Transverse colon (tissue), 4 donors: Measurements from ENCODE around the gene MCC. TPM values are rescaled to one million over a fixed set of nuclear protein-coding genes. Genes with fewer than 3 reads are reported as not detected.

Experiments used
- DNase-seq: peaks from one replicate; pipeline ENCODE4 v3.0.0-alpha.2; 2019
- H3K27ac ChIP-seq, 4 donors: fragments of 200-600 bp; sonication (generic); 2 replicates each; pipeline ENCODE4 v1.5.1; 2016 to 2018; ENCODE audit warnings: inconsistent platforms in 4 of 4
- H3K27me3 ChIP-seq: fragments of 200-600 bp; sonication (generic); 2 replicates; pipeline ENCODE4 v1.5.1; 2017; ENCODE audit warnings: inconsistent platforms
- H3K36me3 ChIP-seq, 4 donors: fragments of 200-600 bp; sonication (generic); 2 replicates each; pipeline ENCODE4 v1.5.1; 2017 to 2019; ENCODE audit warnings: inconsistent platforms in 4 of 4
- H3K4me1 ChIP-seq, 4 donors: fragments of 200-600 bp; sonication (generic); 2 replicates each; pipeline ENCODE4 v1.5.1; 2017 to 2020; ENCODE audit warnings: inconsistent platforms in 4 of 4
- H3K4me3 ChIP-seq, 4 donors: fragments of 200-600 bp; sonication (generic); 1 replicate in 1 of 4; 2 replicates in 3 of 4; pipeline versions ENCODE4 v1.5.1 to v1.6.1; 2017 to 2019; ENCODE audit warnings: inconsistent platforms in 4 of 4
- H3K9me3 ChIP-seq, 2 donors: fragments of 200-600 bp; sonication (generic); 2 replicates each; pipeline ENCODE4 v1.5.1; 2017 to 2019; ENCODE audit warnings: inconsistent platforms in 2 of 2
- EP300 ChIP-seq: sonication (generic); formaldehyde crosslinking; IDR thresholded peaks from one replicate; pipeline ENCODE4 v1.6.1; 2017; ENCODE audit warnings: antibody characterized with exemption, low read depth
- POLR2A ChIP-seq: fragments of 450-650 bp; IDR thresholded peaks from one replicate; pipeline ENCODE4 v1.6.1; 2016; ENCODE audit warnings: antibody characterized with exemption, mild to moderate bottlenecking, moderate library complexity
- POLR2AphosphoS5 ChIP-seq, 3 donors: sonication (generic); formaldehyde crosslinking; IDR thresholded peaks; one replicate each; pipeline ENCODE4 v1.6.1; 2016; ENCODE audit warnings: antibody characterized with exemption in 3 of 3
- WGBS, 2 donors: methylation state at CpG; one replicate each; pipeline ENCODE4 v1.1.5; 2018; ENCODE audit warnings: low coverage in 1 of 2; 5-methylcytosine and 5-hydroxymethylcytosine counted together
- in situ Hi-C, 4 donors: fragments of 200-750 bp; cut with MboI; loops; one replicate each; pipeline versions ENCODE4 v1.15.0 to v1.15.1; 2017; ENCODE audit warnings: low sequenced_read_pairs in 3 of 4, low pct_ligation_motif_present in 1 of 4, low pct_unique_long_range_greater_than_20kb in 1 of 4
- intact Hi-C: fragments of 100-400 bp; cut with DNase I; formaldehyde crosslinking; loops from one replicate; pipeline ENCODE4 v1.15.1; 2023; ENCODE audit warnings: low total_unique reads
- total RNA-seq, 4 donors: library from RNA; depleted of rRNA; stranded (reverse); fragments of >200 nt; gene quantifications; one replicate each; pipeline ENCODE4 v1.1.0, GENCODE V29; 2016
- TF ChIP-seq, protein P1 (sequence below), 5 experiments: fragments of 200-600 bp in 3 of 5; fragments of 450-650 bp in 2 of 5; sonication (generic) in 3 of 5; IDR thresholded peaks; 1 replicate in 2 of 5; 2 replicates in 3 of 5; pipeline ENCODE4 v1.5.1; 2016 to 2017; ENCODE audit warnings: antibody characterized with exemption in 5 of 5, inconsistent platforms in 3 of 5, mild to moderate bottlenecking in 2 of 5, moderate library complexity in 1 of 5

Gene MCC
- total RNA-seq, 4 donors from 2014 or later: 2.6 to 28.4 (median 16.4) TPM

DNA sequence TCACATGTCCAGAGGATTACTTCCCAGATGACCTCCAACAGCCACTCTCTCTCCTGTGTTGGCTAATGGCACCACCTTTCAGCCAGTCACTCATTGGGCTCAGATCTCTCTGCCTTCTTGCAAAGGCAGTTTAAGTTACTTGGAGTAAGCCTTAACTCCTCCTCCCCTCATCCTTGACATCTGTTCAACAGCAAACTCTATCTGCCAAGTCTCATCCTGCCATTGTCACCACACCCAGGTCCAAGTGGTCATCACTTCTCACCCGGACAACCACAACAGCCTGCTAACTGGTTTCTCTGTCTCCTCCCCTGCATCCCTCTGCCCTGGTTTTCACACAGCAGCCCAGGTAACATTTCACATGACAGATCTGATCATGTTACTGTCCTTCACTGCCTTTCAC is 453.2 kb downstream of the MCC start:
- Histone ChIP-seq H3K9me3 (no peaks in the 10 kb centered on the region), H3K4me3 (no peak overlapping the region), H3K27ac (no peak overlapping the region), H3K27me3 (no peaks in the 10 kb centered on the region), H3K36me3 (no peaks in the 10 kb centered on the region), H3K4me1 (no peaks in the 10 kb centered on the region)
- no peak for DNase-seq
- in situ Hi-C loops: no loop called here
- no peak for TF ChIP-seq POLR2AphosphoS5 (IDR thresholded peaks at IDR 0.05)
- TF ChIP-seq EP300: no peak
- TF ChIP-seq POLR2A: no peak
- TF ChIP-seq, protein P1, sequence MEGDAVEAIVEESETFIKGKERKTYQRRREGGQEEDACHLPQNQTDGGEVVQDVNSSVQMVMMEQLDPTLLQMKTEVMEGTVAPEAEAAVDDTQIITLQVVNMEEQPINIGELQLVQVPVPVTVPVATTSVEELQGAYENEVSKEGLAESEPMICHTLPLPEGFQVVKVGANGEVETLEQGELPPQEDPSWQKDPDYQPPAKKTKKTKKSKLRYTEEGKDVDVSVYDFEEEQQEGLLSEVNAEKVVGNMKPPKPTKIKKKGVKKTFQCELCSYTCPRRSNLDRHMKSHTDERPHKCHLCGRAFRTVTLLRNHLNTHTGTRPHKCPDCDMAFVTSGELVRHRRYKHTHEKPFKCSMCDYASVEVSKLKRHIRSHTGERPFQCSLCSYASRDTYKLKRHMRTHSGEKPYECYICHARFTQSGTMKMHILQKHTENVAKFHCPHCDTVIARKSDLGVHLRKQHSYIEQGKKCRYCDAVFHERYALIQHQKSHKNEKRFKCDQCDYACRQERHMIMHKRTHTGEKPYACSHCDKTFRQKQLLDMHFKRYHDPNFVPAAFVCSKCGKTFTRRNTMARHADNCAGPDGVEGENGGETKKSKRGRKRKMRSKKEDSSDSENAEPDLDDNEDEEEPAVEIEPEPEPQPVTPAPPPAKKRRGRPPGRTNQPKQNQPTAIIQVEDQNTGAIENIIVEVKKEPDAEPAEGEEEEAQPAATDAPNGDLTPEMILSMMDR (IDR thresholded peaks at IDR 0.05): no peak
- intact Hi-C loops: no loop called here
- WGBS, 2 donors: 77% methylated on average over 1 of the region's 1 CpG; no CpG with 5 or more reads in 1 of the 2 donors

DNA sequence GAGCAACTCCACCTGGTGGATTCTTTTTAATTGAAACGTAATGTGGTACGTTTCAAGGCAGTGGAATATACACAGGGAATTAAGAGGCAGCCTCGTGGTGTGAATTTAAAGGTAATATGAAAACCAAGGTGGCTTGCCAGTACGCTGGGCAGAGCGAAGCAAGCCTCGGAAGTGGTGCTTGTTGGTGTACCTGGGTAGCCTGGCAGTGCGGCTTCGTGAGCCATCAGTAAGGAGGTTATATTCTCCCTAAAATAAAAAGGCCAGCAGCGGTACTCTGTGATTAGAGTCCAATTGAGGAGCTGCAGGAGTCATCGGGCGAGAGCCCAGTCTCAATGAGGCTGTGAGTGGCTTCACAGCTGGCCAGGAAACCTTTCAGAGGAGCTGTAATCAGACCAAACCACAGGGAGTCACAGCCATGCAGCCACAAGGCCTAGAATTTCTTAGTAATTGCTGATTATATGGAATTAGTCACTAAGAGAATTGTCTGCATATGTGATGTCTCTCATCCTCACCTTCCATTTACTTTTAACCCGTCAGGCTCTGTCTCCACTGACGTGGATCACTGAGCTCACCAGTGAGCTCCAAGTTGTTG is 454.0 kb downstream of the MCC start:
- whole genome bisulfite sequencing, 2 donors: 78 to 88% methylated on average over 8 to 13 of the region's 13 CpGs
- no peak for DNase-seq

DNA sequence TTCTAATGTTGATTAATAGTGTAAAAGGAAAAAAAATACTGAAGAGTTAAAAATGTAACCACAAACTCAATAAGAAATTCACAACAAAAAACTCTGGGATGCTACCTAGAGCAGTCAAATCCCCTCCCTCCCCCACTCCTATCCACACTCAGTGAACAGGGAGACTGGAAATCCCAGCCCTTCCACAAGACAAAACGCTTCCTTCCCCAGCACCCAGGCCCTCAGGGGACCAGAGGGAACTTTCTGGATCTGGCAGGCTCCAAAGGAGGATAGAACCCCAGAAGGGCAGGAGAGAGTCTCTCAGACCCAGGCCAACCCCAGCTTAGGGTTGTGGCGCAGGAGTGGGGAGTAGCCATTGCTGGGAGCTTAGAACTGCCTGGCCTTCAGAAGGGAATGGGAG is 456.7 kb downstream of the MCC start:
- Histone ChIP-seq H3K27me3 (no peaks in the 10 kb centered on the region), H3K9me3 (no peaks in the 10 kb centered on the region), H3K4me3 (no peak overlapping the region), H3K27ac (no peak overlapping the region), H3K4me1 (no peaks in the 10 kb centered on the region), H3K36me3 (peaks cover 0 to 7% (median 0%) of the 10 kb centered on the region in 4 donors)
- in situ Hi-C loops (no loop called here), intact Hi-C loops (no loop called here)
- no peak for DNase-seq
- TF ChIP-seq POLR2A (no peak), POLR2AphosphoS5 (IDR thresholded peaks at IDR 0.05) (no peak), EP300 (no peak)
- TF ChIP-seq, protein P1 (IDR thresholded peaks at IDR 0.05): no peak
- WGBS, 2 donors: 80 to 89% methylated on average over 1 to 2 of the region's 2 CpGs

More for the DNA sequence above, 454.0 kb downstream of the MCC start:
- in situ Hi-C loops (no loop called here), intact Hi-C loops (no loop called here)
- H3K27me3 ChIP-seq: no peaks in the 10 kb centered on the region
- TF ChIP-seq EP300: no peak
- TF ChIP-seq, protein P1 (IDR thresholded peaks at IDR 0.05): no peak
- TF ChIP-seq POLR2A: no peak
- TF ChIP-seq POLR2AphosphoS5 (IDR thresholded peaks at IDR 0.05): no peak
- H3K36me3 ChIP-seq: no peaks in the 10 kb centered on the region
- no peaks in the 10 kb centered on the region for H3K4me1 ChIP-seq
- no peak overlapping the region for H3K27ac ChIP-seq
- no peaks in the 10 kb centered on the region for H3K9me3 ChIP-seq
- H3K4me3 ChIP-seq: no peak overlapping the region

DNA sequence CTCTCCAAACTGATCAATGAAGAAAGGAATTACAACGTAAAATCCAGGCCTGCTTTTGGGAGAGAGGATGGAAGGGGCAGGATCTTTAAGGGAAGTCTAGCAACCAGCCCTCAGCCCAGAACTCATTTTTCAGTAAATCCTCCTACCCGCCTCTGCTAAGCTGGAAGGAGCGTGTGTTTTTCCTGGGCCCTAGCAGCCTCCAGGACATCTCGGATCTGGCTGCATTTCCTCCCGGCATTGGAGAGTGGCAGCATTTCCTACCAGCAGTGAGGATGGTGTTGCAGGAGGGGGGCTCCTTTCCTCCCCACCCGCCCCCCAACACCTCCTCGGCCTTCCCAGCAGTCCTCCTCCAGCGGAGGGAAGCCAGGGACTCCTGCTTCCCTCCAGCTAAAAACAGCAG is 457.1 kb downstream of the MCC start:
- TF ChIP-seq EP300 (no peak), POLR2AphosphoS5 (IDR thresholded peaks at IDR 0.05) (no peak), POLR2A (no peak)
- TF ChIP-seq, protein P1 (IDR thresholded peaks at IDR 0.05): no peak
- no peak overlapping the region for H3K4me3 ChIP-seq
- no peak for DNase-seq
- no peaks in the 10 kb centered on the region for H3K4me1 ChIP-seq
- 89 to 100% methylated on average over 1 to 8 of the region's 8 CpGs for WGBS, 2 donors
- H3K36me3 ChIP-seq: peaks cover 0 to 7% (median 0%) of the 10 kb centered on the region in 4 donors
- no peaks in the 10 kb centered on the region for H3K9me3 ChIP-seq
- no peaks in the 10 kb centered on the region for H3K27me3 ChIP-seq
- H3K27ac ChIP-seq: no peak overlapping the region
- in situ Hi-C loops: no loop called here
- intact Hi-C loops: no loop called here
